KOPT-K1 (cell line): ENCODE data around the gene CALY.
"Not testable (repeated sequence)": the region's sequence is repeated elsewhere in the genome, so short reads cannot be mapped to it uniquely, and the experiment has no call there.

Experiments used
- H3K27ac ChIP-seq: fragments of 200-600 bp; sonication (generic); 2 replicates; pipeline ENCODE4 v1.5.1; 2016; ENCODE audit warnings: antibody characterized with exemption, mild to moderate bottlenecking, low read depth, low read length; ENCODE audit not compliant: poor library complexity, severe bottlenecking
- H3K36me3 ChIP-seq: fragments of 200-600 bp; sonication (generic); 2 replicates; pipeline ENCODE4 v1.5.1; 2017; ENCODE audit warnings: antibody characterized with exemption, mild to moderate bottlenecking, low read length, moderate library complexity; ENCODE audit not compliant: insufficient read depth
- H3K9me3 ChIP-seq: fragments of 200-600 bp; sonication (generic); 2 replicates; pipeline ENCODE4 v1.5.1; 2017; ENCODE audit warnings: antibody characterized with exemption, low read length, mild to moderate bottlenecking; ENCODE audit not compliant: insufficient read depth, poor library complexity, severe bottlenecking

The CALY gene, protein sequence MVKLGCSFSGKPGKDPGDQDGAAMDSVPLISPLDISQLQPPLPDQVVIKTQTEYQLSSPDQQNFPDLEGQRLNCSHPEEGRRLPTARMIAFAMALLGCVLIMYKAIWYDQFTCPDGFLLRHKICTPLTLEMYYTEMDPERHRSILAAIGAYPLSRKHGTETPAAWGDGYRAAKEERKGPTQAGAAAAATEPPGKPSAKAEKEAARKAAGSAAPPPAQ

DNA sequence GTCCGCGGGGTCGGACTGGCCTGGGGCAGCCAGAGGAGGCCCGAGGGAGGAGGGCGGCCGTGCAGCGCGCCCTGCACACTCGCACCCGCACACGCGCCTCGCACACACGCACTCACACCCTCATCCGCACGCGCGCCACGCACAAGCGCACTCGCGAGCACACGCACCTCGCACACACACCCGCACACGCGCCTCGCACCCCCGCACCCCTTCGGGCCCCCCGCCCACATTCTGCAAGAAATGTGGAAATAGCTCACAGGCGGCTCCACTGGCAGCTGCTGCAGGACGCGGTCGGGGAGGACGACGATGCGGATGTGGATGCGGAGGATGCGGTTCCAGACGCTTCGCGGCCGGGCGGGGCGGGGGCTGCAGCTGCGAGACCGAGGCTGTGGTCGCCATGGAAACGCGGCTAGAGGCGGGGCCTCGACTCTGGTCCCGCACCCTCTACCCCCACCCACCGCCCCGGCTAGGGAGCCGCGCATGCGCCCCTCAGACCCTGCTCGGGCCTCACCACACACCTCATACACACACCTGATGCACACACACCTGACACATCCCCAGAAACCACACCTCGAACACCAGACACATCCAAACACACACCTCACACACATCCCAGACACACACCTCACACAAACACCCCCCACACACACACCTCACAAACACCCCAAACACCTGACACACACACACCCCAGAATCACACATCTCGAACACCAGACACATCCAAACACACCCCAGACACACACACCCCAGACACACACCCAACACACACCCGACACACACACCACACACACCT, at the start of gene CALY:
Gene CALY, minus strand, starts transcription at position 320 of the 793 bp plus-strand sequence. CDS start 7,907 bp downstream, outside the sequence.
- Histone ChIP-seq H3K9me3 (no peaks in the 10 kb centered on the region), H3K36me3 (no peaks in the 10 kb centered on the region), H3K27ac (no peak within 1 kb of the TSS)

DNA sequence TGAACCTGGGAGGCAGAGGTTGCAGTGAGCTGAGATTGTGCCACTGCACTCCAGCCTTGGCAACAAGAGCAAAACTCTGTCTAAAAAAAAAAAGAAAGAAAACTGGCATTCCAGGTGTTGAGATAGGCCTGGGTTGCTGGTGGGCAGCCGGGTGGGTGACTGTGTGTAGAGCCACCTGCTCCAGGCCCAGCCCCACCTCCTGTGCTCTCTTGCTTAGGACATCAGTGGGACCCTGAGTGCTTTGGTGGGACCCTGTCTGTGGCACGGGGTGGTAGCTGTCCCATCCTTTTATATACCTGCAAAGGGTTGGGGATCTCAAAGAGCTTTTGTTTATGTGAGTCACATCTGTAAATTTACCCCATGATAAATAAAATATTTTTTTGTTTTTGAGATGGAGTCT, 48.5 kb upstream of the CALY start:
- Histone ChIP-seq H3K36me3 (no peaks in the 10 kb centered on the region), H3K27ac (no peak overlapping the region), H3K9me3 (no peaks in the 10 kb centered on the region)

DNA sequence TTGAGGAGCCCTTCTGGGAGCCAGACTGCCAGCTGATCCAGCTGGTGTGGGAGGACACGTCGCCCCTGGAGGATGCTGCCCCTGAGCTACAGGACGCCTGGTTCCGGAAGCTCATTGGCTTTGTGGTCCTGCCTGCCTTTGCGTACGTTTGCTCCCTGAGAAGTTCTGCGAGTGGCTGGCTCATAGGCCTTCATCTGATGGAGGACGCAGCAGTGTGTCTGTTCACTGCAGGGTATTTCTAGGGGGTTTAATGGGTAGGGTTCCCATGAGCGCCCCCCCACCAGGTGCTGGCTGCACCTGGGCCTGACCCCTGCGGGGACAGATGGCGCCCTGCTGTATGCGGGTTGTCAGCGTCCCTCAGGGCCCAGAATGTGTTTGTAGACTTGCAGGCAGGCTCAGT, 47.4 kb upstream of the CALY start:
- H3K36me3 ChIP-seq: no peaks in the 10 kb centered on the region

DNA sequence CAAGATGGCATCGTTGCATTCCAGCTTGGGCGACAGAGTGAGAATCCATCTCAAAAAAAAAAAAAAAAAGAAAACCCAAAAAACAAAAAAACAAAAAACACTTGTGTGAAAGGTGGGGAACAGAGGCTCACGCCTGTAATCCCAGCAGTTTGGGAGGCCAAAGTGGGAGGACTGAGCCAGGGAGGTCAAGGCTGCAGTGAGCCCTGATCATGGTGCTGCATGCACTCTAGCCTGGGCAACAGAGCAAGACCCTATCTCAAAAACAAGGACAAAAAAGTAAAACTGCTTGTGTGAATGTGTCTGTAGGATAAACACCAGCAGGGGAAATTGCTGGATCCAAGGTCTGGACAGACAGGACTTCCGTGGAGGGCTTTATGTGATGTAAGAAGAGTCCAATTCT, 46.9 kb upstream of the CALY start:
- Histone ChIP-seq H3K36me3 (no peaks in the 10 kb centered on the region), H3K27ac (no peak overlapping the region), H3K9me3 (no peaks in the 10 kb centered on the region)

More for the DNA sequence above, 47.4 kb upstream of the CALY start:
- no peaks in the 10 kb centered on the region for H3K9me3 ChIP-seq
- H3K27ac ChIP-seq: no peak overlapping the region

DNA sequence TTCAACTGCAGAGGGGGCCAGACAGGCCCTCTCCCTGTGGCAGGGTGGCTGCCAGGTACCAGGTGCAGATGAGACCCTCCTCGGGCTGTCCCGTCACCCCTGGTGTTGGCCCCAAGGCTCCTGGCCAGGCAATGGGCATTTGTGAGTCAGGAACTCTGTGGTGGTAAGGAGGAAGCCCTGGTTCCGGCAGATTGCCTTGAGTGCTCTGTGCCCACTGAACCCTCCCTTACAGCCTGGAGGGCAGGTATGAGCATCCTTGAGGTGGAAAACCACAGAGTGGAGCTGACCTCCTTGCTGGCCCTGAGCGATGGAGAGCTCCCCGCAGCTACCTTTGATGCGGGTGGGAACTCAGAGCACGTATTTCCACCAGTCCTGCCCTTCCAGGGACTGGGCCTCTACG, 44.3 kb upstream of the CALY start:
- Histone ChIP-seq H3K36me3 (no peaks in the 10 kb centered on the region), H3K9me3 (no peaks in the 10 kb centered on the region), H3K27ac (no peak overlapping the region)

DNA sequence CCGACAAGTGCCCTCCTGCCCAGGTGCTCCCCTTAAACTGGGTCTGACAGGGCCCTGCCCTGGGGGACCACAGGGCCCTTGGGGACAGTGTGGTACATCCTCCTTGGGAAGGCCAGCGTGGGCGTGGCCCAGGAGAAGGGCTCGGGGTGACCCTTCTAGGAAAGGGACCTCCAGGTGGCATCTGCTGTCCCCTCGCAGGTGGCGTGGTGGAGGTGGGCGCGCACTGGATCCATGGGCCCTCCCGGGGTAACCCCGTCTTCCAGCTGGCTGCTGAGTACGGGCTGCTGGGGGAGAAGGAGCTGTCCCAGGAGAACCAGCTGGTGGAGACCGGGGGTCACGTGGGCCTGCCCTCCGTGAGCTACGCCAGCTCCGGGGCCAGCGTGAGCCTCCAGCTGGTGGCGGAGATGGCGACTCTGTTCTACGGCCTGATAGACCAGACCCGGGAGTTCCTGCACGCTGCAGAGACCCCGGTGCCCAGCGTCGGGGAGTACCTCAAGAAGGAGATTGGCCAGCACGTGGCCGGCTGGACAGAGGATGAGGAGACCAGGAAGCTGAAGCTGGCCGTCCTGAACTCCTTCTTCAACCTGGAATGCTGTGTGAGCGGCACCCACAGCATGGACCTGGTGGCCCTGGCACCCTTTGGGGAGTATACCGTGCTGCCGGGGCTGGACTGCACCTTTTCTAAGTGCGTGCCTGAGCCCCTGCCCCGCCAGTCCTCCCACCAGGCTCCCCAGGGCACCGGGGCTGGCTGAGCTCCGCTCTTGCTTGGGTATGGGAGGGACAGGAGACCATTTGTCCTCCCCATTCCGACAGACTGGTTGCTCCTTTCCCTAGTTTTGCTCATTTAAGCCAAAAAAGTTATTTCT, 43.3 kb upstream of the CALY start:
- no peak overlapping the region for H3K27ac ChIP-seq
- no peaks in the 10 kb centered on the region for H3K36me3 ChIP-seq
- no peaks in the 10 kb centered on the region for H3K9me3 ChIP-seq

DNA sequence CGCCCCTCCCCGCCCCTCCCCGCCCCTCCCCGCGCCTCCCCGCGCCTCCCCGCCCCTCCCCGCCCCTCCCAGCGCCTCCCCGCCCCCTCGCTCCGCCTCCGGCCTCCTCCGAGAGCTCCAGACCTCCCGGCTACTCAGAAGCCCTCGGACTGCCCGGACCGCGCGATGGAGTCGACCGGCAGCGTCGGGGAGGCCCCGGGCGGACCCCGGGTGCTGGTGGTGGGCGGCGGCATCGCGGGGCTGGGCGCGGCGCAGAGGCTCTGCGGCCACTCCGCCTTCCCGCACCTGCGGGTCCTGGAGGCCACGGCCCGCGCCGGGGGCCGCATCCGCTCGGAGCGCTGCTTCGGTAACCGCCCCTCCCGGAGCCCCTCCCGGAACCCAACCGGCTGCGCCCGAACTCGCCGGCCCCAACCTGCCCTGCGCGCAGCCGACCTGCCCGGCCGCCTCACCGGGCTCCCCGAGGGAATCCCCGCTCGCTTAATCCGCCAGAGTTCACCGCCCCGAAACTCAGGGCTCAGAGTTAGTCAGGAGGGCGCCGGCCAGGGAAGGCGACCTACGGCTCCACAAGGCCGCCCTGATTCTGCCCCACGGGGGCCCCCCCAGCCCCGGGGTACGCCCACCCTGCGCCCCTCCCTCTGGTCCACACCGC, 42.6 kb upstream of the CALY start, which contains the start of gene PAOX:
Gene PAOX, plus strand, starts transcription at position 111 of the 649 bp plus-strand sequence. Its CDS starts 55 bp downstream, at position 166.
- H3K36me3 ChIP-seq: no peaks in the 10 kb centered on the region
- H3K9me3 ChIP-seq: no peaks in the 10 kb centered on the region
- no peak within 1 kb of the TSS for H3K27ac ChIP-seq

DNA sequence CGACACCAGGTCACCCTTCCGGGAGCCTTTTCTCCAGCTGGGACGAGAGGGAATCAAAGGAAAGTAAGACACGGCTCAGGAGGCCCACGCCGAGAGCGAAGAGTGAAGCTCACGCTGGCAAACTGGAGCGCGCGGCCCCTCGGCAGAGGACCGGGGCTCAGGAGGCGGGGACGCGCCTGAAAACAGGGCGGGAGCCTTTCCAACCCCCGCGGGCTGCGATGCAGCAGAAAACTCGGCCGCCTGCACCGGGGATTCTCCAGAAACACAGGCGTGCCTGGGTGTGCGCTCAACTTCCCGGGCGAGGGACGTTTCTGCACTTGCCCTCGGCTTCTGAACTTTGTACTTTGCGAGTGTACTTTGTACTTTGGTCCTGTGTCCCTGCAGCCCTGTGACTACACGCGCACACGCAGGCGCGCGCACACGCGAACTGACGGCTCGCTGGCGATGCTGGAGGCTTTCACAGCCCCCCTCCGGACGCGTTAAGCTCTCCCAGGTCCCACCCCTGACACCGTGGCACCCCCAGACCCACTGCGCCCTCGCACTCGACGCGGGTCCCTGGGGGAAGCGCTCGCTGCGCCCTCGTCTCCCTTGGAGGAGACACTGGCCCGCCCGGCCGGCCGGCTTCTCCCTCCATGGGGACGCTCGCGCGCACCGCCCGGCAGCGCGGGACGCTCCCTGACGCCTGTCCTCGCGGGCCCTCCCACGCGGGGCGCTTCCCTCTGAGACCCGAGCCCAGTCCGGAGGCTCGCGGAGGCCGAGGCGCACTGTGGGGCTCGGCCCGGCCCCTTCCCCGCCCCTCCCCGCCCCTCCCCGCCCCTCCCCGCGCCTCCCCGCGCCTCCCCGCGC, 41.8 kb upstream of the CALY start:
- Histone ChIP-seq H3K27ac (no peak overlapping the region), H3K9me3 (no peaks in the 10 kb centered on the region), H3K36me3 (no peaks in the 10 kb centered on the region)

DNA sequence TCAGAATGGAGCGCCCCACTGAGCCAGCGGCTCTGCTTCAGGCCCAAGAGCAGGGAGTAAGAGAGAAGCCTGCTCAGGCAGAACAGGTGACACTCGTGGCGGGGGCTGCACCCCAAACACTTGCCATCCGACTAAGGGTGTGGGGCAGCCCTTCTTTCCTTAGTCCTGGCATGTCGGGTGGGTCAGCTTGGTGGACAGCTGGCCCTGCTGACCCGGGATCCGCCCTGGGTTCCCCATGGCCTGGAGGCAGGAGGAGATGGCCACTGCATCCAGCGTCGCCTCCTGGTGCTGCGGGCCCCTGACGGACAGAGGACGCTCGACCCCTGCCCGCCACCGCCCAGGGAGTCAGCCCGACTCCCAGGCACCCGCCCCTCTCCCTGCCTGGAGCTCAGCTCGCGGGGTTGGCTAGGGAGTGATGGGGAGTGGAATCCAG, 41.1 kb upstream of the CALY start:
- Histone ChIP-seq H3K36me3 (no peaks in the 10 kb centered on the region), H3K27ac (no peak overlapping the region), H3K9me3 (no peaks in the 10 kb centered on the region)

DNA sequence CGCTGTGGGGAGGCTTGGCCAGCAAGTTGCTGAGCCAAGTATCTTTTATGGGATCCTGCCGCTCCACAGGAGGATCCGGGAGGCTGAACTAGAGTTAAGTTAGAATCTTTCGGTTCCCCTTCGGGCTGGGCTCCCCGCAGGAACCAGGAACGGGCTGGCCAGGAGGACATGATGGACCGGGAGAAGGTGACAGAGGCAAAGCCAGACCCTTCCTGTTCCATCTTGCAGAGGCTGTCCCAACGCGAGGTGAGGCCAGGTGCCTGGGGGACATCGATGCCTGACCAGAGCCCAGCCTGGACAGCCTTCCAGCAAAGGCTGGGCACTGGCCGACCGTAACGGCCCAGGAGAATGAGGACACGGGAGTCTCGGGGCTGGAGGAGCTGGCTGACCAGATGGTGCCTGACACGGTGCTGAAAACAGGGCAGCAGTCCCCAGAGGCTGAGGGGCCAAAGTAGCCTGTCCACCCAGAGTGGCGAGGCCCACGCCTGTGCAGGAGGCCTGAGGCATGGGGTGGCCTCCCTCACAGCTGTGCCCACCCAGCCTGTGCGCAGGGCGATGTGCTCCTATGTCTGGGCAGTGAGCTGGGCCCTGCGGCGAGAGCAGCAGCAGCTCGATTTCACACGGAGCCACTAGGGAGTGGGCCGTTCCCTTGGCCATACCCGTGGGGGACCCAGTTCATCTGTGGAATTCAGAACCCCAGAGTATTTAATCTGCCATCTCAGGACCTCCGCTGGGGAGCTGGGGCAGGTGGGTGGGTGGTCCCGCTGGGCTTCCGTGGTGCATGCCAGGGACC, 40.5 kb upstream of the CALY start:
- H3K36me3 ChIP-seq: no peaks in the 10 kb centered on the region
- no peak overlapping the region for H3K27ac ChIP-seq
- H3K9me3 ChIP-seq: no peaks in the 10 kb centered on the region

DNA sequence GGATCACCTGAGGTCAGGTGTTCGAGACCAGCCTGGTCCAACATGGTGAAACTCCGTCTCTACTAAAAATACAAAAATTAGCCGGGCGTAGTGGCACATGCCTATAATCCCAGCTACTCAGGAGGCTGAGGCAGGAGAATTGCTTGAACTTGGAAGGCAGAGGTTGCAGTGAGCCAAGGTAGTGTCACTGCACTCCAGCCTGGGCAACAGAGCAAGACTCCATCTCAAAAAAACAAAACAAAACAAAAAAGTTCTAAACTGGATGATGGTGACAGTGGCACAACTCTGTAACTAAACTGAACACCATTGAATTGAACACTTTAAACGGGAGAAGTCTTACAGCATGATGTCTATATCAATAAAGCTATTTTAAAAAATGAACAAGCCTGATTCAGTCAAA, 39.5 kb upstream of the CALY start:
- H3K27ac ChIP-seq, H3K9me3 ChIP-seq, H3K36me3 ChIP-seq: not testable (repeated sequence)

DNA sequence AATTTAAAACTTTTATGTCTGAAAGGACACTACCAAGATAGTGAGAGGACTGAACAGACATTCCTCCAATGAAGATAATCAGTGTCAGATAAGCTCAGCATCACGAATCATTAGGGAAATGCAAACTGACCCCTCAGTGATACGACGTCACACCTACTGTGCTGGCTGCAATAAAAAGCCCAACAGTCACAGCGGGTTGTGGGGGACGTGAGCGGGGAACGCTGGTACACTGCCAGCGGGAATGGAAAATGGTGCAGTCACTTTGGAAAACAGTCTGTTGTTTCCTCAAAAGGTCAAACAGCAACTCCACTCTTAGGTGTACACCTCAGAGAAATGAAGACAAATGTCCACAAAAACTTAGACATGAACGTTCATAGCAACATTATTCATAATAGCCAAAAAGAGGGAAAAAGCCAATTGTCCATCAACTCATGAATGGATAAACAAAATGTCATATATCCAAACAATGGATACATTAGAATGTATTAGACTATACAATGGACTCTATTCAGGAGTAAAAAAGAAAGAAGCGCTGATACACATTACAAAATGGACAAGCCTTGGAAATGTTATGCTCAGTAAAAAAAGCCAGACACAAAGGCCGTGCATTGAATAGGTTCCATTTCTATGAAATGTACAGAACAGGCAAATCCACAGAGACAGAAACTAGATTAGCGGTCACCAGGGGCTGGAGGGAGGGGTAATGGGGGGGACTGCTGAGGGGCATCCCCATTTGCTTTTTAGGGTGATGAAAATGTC, 38.8 kb upstream of the CALY start:
- H3K27ac ChIP-seq: no peak overlapping the region
- no peaks in the 10 kb centered on the region for H3K36me3 ChIP-seq
- H3K9me3 ChIP-seq: no peaks in the 10 kb centered on the region
